H1 (cell line): ENCODE results near the gene ARMH1. TPM values are rescaled to one million over a fixed set of nuclear protein-coding genes. Genes with fewer than 3 reads are reported as not detected.

ENCODE experiments used
- CTCF ChIA-PET: fragments of 300-600 bp; sonication (Branson Sonifier 250); formaldehyde crosslinking; loops from one replicate; lab custom pipeline; 2021; ENCODE audit not compliant: partially characterized antibody; lab: Charles Lee
- POLR2A ChIA-PET: fragments of 300-600 bp; sonication (Branson Sonifier 250); formaldehyde crosslinking; loops from one replicate; lab custom pipeline; 2021; ENCODE audit warnings: inconsistent platforms; ENCODE audit not compliant: partially characterized antibody; lab: Charles Lee
- DNase-seq, 2 experiments: peaks; one replicate each; pipeline versions ENCODE4 v3.0.0 to v3.0.0-alpha.2; 2010 to 2022; ENCODE audit warnings: low spot score in 2 of 2, low read depth in 1 of 2, mixed read lengths in 1 of 2
- FAIRE-seq: peaks from 2 replicates; lab custom pipeline; 2011; peaks lifted over from hg19 to GRCh38; lab: Jason Lieb, UNC
- H2AFZ ChIP-seq: 2 replicates; pipeline ENCODE4 v1.8.1; 2012; ENCODE audit warnings: low read length, inconsistent platforms
- H2AK5ac ChIP-seq: 2 replicates; pipeline ENCODE4 v1.6.1; 2013; ENCODE audit warnings: low read depth, low read length
- H2BK120ac ChIP-seq: replicated peaks from 2 replicates; pipeline ENCODE3; 2013; ENCODE audit warnings: low read depth, low read length, inconsistent platforms
- H2BK12ac ChIP-seq: 2 replicates; pipeline ENCODE4 v1.6.1; 2013; ENCODE audit warnings: low read depth, low read length
- H2BK15ac ChIP-seq: 2 replicates; pipeline ENCODE4 v1.6.1; 2013; ENCODE audit warnings: low read length
- H2BK20ac ChIP-seq: 2 replicates; pipeline ENCODE4 v1.6.1; 2013; ENCODE audit warnings: low read length
- H2BK5ac ChIP-seq: 2 replicates; pipeline ENCODE4 v1.6.1; 2013; ENCODE audit warnings: low read depth, low read length
- H3K14ac ChIP-seq: 2 replicates; pipeline ENCODE4 v1.6.1; 2013; ENCODE audit warnings: inconsistent platforms; ENCODE audit not compliant: insufficient read length
- H3K18ac ChIP-seq: 2 replicates; pipeline ENCODE4 v1.6.1; 2013; ENCODE audit warnings: low read length; ENCODE audit errors: extremely low read depth
- H3K23ac ChIP-seq: 2 replicates; pipeline ENCODE4 v1.6.1; 2013; ENCODE audit warnings: inconsistent platforms; ENCODE audit not compliant: insufficient read length
- H3K23me2 ChIP-seq: 2 replicates; pipeline ENCODE4 v1.6.1; 2013; ENCODE audit warnings: low read depth, low read length
- H3K27ac ChIP-seq: 2 replicates; pipeline ENCODE4 v1.6.1; 2011; ENCODE audit warnings: low read depth, low read length, inconsistent platforms
- H3K27me3 ChIP-seq, 4 experiments: replicated peaks in 1 of 4; 1 replicate in 1 of 4; 2 replicates in 3 of 4; pipeline versions ENCODE4 v1.6.1 to v1.8.1; 2011 to 2013; ENCODE audit warnings: low read length in 3 of 4, mild to moderate bottlenecking in 3 of 4, inconsistent platforms in 2 of 4, mixed read lengths in 2 of 4, moderate library complexity in 1 of 4; ENCODE audit not compliant: control insufficient read depth in 3 of 4, insufficient read depth in 3 of 4; ENCODE audit errors: extremely low read depth in 1 of 4
- H3K36me3 ChIP-seq, 4 experiments: 2 replicates each; pipeline versions ENCODE4 v1.6.1 to v1.8.1; 2011 to 2013; ENCODE audit warnings: mild to moderate bottlenecking in 4 of 4, low read length in 3 of 4, moderate library complexity in 2 of 4, control low read depth in 1 of 4, inconsistent platforms in 1 of 4; ENCODE audit not compliant: insufficient read depth in 4 of 4, control insufficient read depth in 2 of 4
- H3K4ac ChIP-seq: replicated peaks from 2 replicates; pipeline ENCODE3; 2013; ENCODE audit warnings: low read length, low read depth, mixed read lengths, inconsistent platforms; ENCODE audit not compliant: insufficient read length
- H3K4me1 ChIP-seq, 4 experiments: replicated peaks in 1 of 4; 1 replicate in 1 of 4; 2 replicates in 3 of 4; pipeline versions ENCODE4 v1.6.1 to v1.8.1; 2011 to 2013; ENCODE audit warnings: low read length in 3 of 4, inconsistent platforms in 2 of 4, mixed read lengths in 1 of 4; ENCODE audit not compliant: insufficient read depth in 4 of 4, control insufficient read depth in 3 of 4
- H3K4me2 ChIP-seq, 2 experiments: 2 replicates each; pipeline versions ENCODE4 v1.6.1 to v1.8.1; 2011 to 2013; ENCODE audit warnings: low read depth in 2 of 2, low read length in 2 of 2, control low read depth in 1 of 2, inconsistent platforms in 1 of 2, mild to moderate bottlenecking in 1 of 2; ENCODE audit not compliant: insufficient read depth in 1 of 2
- H3K4me3 ChIP-seq, 4 experiments: fragments of 200-600, 300-600 bp in 1 of 4; sonication (generic), shearing (Covaris generic), sonication (Bioruptor Twin) in 1 of 4; 2 replicates each; pipeline versions ENCODE4 v1.5.1 to v1.8.1; 2011 to 2016; ENCODE audit warnings: low read length in 4 of 4, low read depth in 3 of 4, control low read depth in 2 of 4, inconsistent platforms in 2 of 4, mild to moderate bottlenecking in 2 of 4, mixed read lengths in 1 of 4, moderate library complexity in 1 of 4; ENCODE audit not compliant: insufficient read depth in 2 of 4; ENCODE audit errors: extremely low read depth in 1 of 4
- H3K56ac ChIP-seq: replicated peaks from 2 replicates; pipeline ENCODE3; 2013; ENCODE audit warnings: low read depth, mild to moderate bottlenecking, mixed read lengths, low read length, inconsistent platforms; ENCODE audit not compliant: insufficient read length
- H3K79me1 ChIP-seq: 2 replicates; pipeline ENCODE4 v1.6.1; 2013; ENCODE audit warnings: low read depth, low read length, control low read depth
- H3K79me2 ChIP-seq, 2 experiments: 2 replicates each; pipeline versions ENCODE4 v1.6.1 to v1.8.1; 2012 to 2013; ENCODE audit warnings: low read length in 2 of 2, mild to moderate bottlenecking in 2 of 2, inconsistent platforms in 1 of 2; ENCODE audit not compliant: insufficient read depth in 2 of 2, control insufficient read depth in 1 of 2
- H3K9ac ChIP-seq, 4 experiments: replicated peaks in 1 of 4; 1 replicate in 1 of 4; 2 replicates in 3 of 4; pipeline versions ENCODE4 v1.6.1 to v1.8.1; 2011 to 2013; ENCODE audit warnings: low read depth in 3 of 4, low read length in 3 of 4, control low read depth in 2 of 4, mild to moderate bottlenecking in 2 of 4, moderate library complexity in 2 of 4, inconsistent platforms in 1 of 4; ENCODE audit errors: extremely low read depth in 1 of 4
- H3K9me3 ChIP-seq, 2 experiments: 2 replicates each; pipeline versions ENCODE4 v1.6.1 to v1.8.1; 2012 to 2013; ENCODE audit warnings: mild to moderate bottlenecking in 2 of 2, moderate library complexity in 2 of 2, control low read depth in 1 of 2, inconsistent platforms in 1 of 2, low read depth in 1 of 2, low read length in 1 of 2, mixed read lengths in 1 of 2; ENCODE audit not compliant: insufficient read depth in 2 of 2
- H4K20me1 ChIP-seq, 2 experiments: replicated peaks in 1 of 2; 2 replicates each; pipeline versions ENCODE3 to v1.8.1; 2011 to 2013; ENCODE audit warnings: inconsistent platforms in 2 of 2, low read length in 2 of 2, mild to moderate bottlenecking in 1 of 2; ENCODE audit not compliant: insufficient read depth in 2 of 2, control insufficient read depth in 1 of 2
- H4K5ac ChIP-seq: 2 replicates; pipeline ENCODE4 v1.6.1; 2013; ENCODE audit warnings: low read length, low read depth, mixed read lengths, inconsistent platforms; ENCODE audit not compliant: insufficient read length
- H4K8ac ChIP-seq: 2 replicates; pipeline ENCODE4 v1.8.0; 2013; ENCODE audit warnings: mild to moderate bottlenecking, moderate library complexity, low read length, inconsistent platforms; ENCODE audit not compliant: insufficient read depth; ENCODE audit errors: extremely low read depth
- H4K91ac ChIP-seq: replicated peaks from 2 replicates; pipeline ENCODE3; 2013; ENCODE audit warnings: low read length, mixed read lengths, inconsistent platforms; ENCODE audit not compliant: insufficient read length
- JUND ChIP-seq: IDR thresholded peaks from 2 replicates; pipeline ENCODE4 v1.6.1; 2011; ENCODE audit warnings: mild to moderate bottlenecking, improper control_type of control experiment, low read length
- RNF2 ChIP-seq: fragments of 200-900, 300-1000 bp; sonication (generic); IDR thresholded peaks from 2 replicates; pipeline ENCODE4 v1.7.1; 2016; ENCODE audit warnings: borderline replicate concordance, low read depth, mild to moderate bottlenecking, antibody characterized with exemption, low read length; ENCODE audit not compliant: poor library complexity, severe bottlenecking; ENCODE audit errors: missing control alignments
- WGBS, 2 experiments: shearing (Covaris generic) in 1 of 2; methylation state at CpG; one replicate each; pipeline versions ENCODE4 v1.1.6 to v1.1.7; 2013 to 2015; ENCODE audit warnings: low lambda C conversion rate in 2 of 2, mixed read lengths in 2 of 2, inconsistent platforms in 1 of 2, low coverage in 1 of 2, missing lambda C conversion rate in 1 of 2; ENCODE audit not compliant: insufficient replicate concordance in 2 of 2, insufficient coverage in 1 of 2, insufficient read length in 1 of 2; ENCODE audit errors: extremely low coverage in 1 of 2, missing lambda C conversion rate in 1 of 2; 5-methylcytosine and 5-hydroxymethylcytosine counted together
- polyA plus RNA-seq, 7 experiments: library from polyadenylated mRNA; depleted of rRNA in 3 of 7; stranded (reverse) in 5 of 7; unstranded in 2 of 7; fragments of >200 nt in 5 of 7; fragments of 200-250 nt in 2 of 7; gene quantifications; 1 replicate in 5 of 7; 2 replicates in 1 of 7; 4 replicates in 1 of 7; pipeline versions ENCODE4 v1.2.1 to v1.2.3, GENCODE V29; 2011 to 2013; ENCODE audit warnings: missing spikeins in 2 of 7, mixed read lengths in 2 of 7
- total RNA-seq: library from RNA; stranded (reverse); fragmentation: NEBNext Ultra II Directional; extraction: Animal tissue kit (Norgen Biotek cat#: 25700); gene quantifications from 2 replicates; pipeline ENCODE4 v1.2.1, GENCODE V29; 2021

The ARMH1 gene
- total and polyA plus RNA-seq, 2 of the 8 experiments (the other 6 are each of a cell fraction or from before 2014, with no cell fraction given), result 0.82 to 0.85 TPM

GRCh38 chr1:44688760-44689446, 14.4 kb downstream of the ARMH1 start:
- no peak overlapping the region for H2AFZ ChIP-seq
- H3K27ac ChIP-seq, result no peak overlapping the region
- peaks cover 0 to 10% (median 4%) of the 10 kb centered on the region in 4 experiments; a peak in 3 of 7 replicates for H3K4me1 ChIP-seq
- no peaks in the 10 kb centered on the region for H3K23me2 ChIP-seq
- H3K4me3 ChIP-seq, result no peak overlapping the region
- no peak overlapping the region for H3K18ac ChIP-seq
- H4K20me1 ChIP-seq, result no peaks in the 10 kb centered on the region
- no peaks in the 10 kb centered on the region for H3K27me3 ChIP-seq
- H3K79me2 ChIP-seq, result no peaks in the 10 kb centered on the region
- H2BK5ac ChIP-seq, result no peak overlapping the region
- no peak for TF ChIP-seq RNF2
- 0 out of 2 replicates have a peak, but pooled peaks have one; percentile 20 for TF ChIP-seq JUND
- H3K23ac ChIP-seq, result no peak overlapping the region
- no peak overlapping the region for H4K5ac ChIP-seq
- H3K9me3 ChIP-seq, result no peaks in the 10 kb centered on the region
- H2BK120ac ChIP-seq, result no peak overlapping the region
- FAIRE-seq (no peak), DNase-seq (no peak)
- no peak overlapping the region for H2AK5ac ChIP-seq
- POLR2A ChIA-PET, result interaction anchor here (0.7 to 1.6 kb wide), 2 partner anchors 9 to 57 kb away, joined by 3 to 6 read pairs; no protein-coding TSS in a partner anchor
- H3K4me2 ChIP-seq, result no peak overlapping the region
- H3K56ac ChIP-seq, result no peak overlapping the region
- no peak overlapping the region for H3K4ac ChIP-seq
- H2BK12ac ChIP-seq, result no peak overlapping the region
- H3K36me3 ChIP-seq, result no peaks in the 10 kb centered on the region
- no peak overlapping the region for H3K9ac ChIP-seq
- H3K79me1 ChIP-seq, result no peaks in the 10 kb centered on the region
- no peak overlapping the region for H4K8ac ChIP-seq
- CTCF ChIA-PET, result interaction anchor here (1.0 to 2.0 kb wide), 2 partner anchors 18 to 37 kb away, joined by 3 to 6 read pairs; no protein-coding TSS in a partner anchor
- H2BK15ac ChIP-seq, result no peak overlapping the region
- no peak overlapping the region for H4K91ac ChIP-seq
- no peak overlapping the region for H3K14ac ChIP-seq
- no peak overlapping the region for H2BK20ac ChIP-seq
- 90% methylated on average over 12 of the region's 12 CpGs; no CpG with 5 or more reads in 1 of the 2 experiments for WGBS, 2 experiments
